Small intestine (tissue), 4 donors: ENCODE measurements around the gene RUBCNL. TPM values are rescaled to one million over a fixed set of nuclear protein-coding genes. Genes with fewer than 3 reads are reported as not detected.

Experiments
- polyA plus RNA-seq, 4 donors: library from polyadenylated mRNA; stranded (reverse) in 3 of 4; unstranded in 1 of 4; fragments of 200-250 nt in 3 of 4; fragments of 120-200 nt in 1 of 4; gene quantifications; one replicate each; pipeline versions ENCODE4 v1.2.1 to v1.2.3, GENCODE V29; 2013
- donor health status: healthy with polysubstance abuse.
- donor health status: Bipolar disorder and iron deficiency.
- donor health status: healthy.

RUBCNL gene
- polyA plus RNA-seq, 4 donors = 0.67 to 6.2 (median 3.2) TPM

Other genes with a start within 250 kb of the RUBCNL start
- gene LCP1, start 205.1 kb downstream of the RUBCNL start, polyA plus RNA-seq = 10 to 100 TPM; 14.1 to 35.5 (median 24.7) TPM
- gene LRRC63, start 175.3 kb downstream of the RUBCNL start, polyA plus RNA-seq = under 1 TPM in 1 of 4 donors, not detected in 3; 0.03 TPM
- 10 to 100 TPM in 1 of 4 donors, 1 to 10 TPM in 3; 6.9 to 10.9 (median 7.0) TPM for gene LRCH1, start 165.9 kb upstream of the RUBCNL start, polyA plus RNA-seq